HepG2 (cell line): Measurements from ENCODE around the gene HSD3B7. TPM values are rescaled to one million over a fixed set of nuclear protein-coding genes. Genes with fewer than 3 reads are reported as not detected.

Experiments
- ERF ChIP-seq: IDR thresholded peaks from 2 replicates; pipeline ENCODE4 v1.6.1; 2018; ENCODE audit warnings: missing biosample characterization, missing genetic modification reagents
- FOXM1 ChIP-seq: sonication (generic); formaldehyde crosslinking; IDR thresholded peaks from 2 replicates; pipeline ENCODE4 v1.5.0; 2020; ENCODE audit warnings: missing genetic modification reagents
- GABPA ChIP-seq, 2 experiments: IDR thresholded peaks; 2 replicates each; pipeline ENCODE4 v1.6.1; 2011 to 2016; ENCODE audit warnings: low read depth in 2 of 2, low read length in 1 of 2, missing biosample characterization in 1 of 2, missing genetic modification characterization in 1 of 2
- KLF13 ChIP-seq: sonication (generic); formaldehyde crosslinking; IDR thresholded peaks from 2 replicates; pipeline ENCODE4 v1.4.0; 2020; ENCODE audit warnings: mild to moderate bottlenecking, missing genetic modification reagents
- MZF1 ChIP-seq: sonication (generic); formaldehyde crosslinking; IDR thresholded peaks from 2 replicates; pipeline ENCODE4 v1.8.1; 2023; ENCODE audit warnings: mild to moderate bottlenecking, missing genetic modification reagents, borderline replicate concordance
- RXRA ChIP-seq: sonication (generic); formaldehyde crosslinking; IDR thresholded peaks from 2 replicates; pipeline ENCODE4 v1.5.1; 2020; ENCODE audit warnings: missing genetic modification reagents
- SRF ChIP-seq: IDR thresholded peaks from 2 replicates; pipeline ENCODE4 v1.6.1; 2011; ENCODE audit warnings: mild to moderate bottlenecking, low read depth, low read length, moderate library complexity
- ZBTB7A ChIP-seq: sonication (generic); formaldehyde crosslinking; IDR thresholded peaks from 2 replicates; pipeline ENCODE4 v1.8.0; 2022; ENCODE audit warnings: mild to moderate bottlenecking, missing genetic modification reagents
- ZNF407 ChIP-seq: sonication (generic); formaldehyde crosslinking; IDR thresholded peaks from one replicate; pipeline ENCODE4 v1.5.1; 2020; ENCODE audit warnings: mild to moderate bottlenecking, missing genetic modification reagents; ENCODE audit errors: not compliant biosample characterization
- ZNF503 ChIP-seq: sonication (generic); formaldehyde crosslinking; IDR thresholded peaks from 2 replicates; pipeline ENCODE4 v1.4.0; 2020; ENCODE audit warnings: missing genetic modification reagents
- ZNF512B ChIP-seq: sonication (generic); formaldehyde crosslinking; IDR thresholded peaks from 2 replicates; pipeline ENCODE4 v1.5.1; 2020; ENCODE audit warnings: missing genetic modification reagents, mild to moderate bottlenecking, borderline replicate concordance
- ZNF768 ChIP-seq: sonication (generic); formaldehyde crosslinking; IDR thresholded peaks from 2 replicates; pipeline ENCODE4 v1.4.0; 2020; ENCODE audit warnings: missing genetic modification reagents
- polyA plus RNA-seq, 8 experiments: library from polyadenylated mRNA; depleted of rRNA in 3 of 8; stranded (reverse) in 7 of 8; unstranded in 1 of 8; fragments of >200 nt; fragmentation: Illumina TruSeq in 4 of 8; extraction: Trizol in 4 of 8; gene quantifications; 2 replicates each; pipeline versions ENCODE4 v1.2.1 to v1.2.3, GENCODE V29; 2011 to 2016; ENCODE audit warnings: low read depth in 4 of 8, missing spikeins in 1 of 8, mixed read lengths in 1 of 8; ENCODE audit not compliant: insufficient read depth in 1 of 8
- total RNA-seq, 5 experiments: library from RNA; depleted of rRNA; stranded (reverse); fragments of >200 nt; fragmentation: Illumina TruSeq; extraction: Trizol; gene quantifications; 2 replicates each; pipeline ENCODE4 v1.2.3, GENCODE V29; 2016; ENCODE audit warnings: low read depth in 1 of 5
- TF ChIP-seq, protein P1 (sequence below): sonication (generic); formaldehyde crosslinking; IDR thresholded peaks from 2 replicates; pipeline ENCODE4 v1.8.0; 2022; ENCODE audit warnings: mild to moderate bottlenecking, missing genetic modification reagents; ENCODE audit not compliant: insufficient replicate concordance

The HSD3B7 gene
- total and polyA plus RNA-seq, 2 of the 13 experiments (the other 11 are each of a cell fraction or from before 2014, with no cell fraction given) = 32.9 to 69.7 TPM

DNA sequence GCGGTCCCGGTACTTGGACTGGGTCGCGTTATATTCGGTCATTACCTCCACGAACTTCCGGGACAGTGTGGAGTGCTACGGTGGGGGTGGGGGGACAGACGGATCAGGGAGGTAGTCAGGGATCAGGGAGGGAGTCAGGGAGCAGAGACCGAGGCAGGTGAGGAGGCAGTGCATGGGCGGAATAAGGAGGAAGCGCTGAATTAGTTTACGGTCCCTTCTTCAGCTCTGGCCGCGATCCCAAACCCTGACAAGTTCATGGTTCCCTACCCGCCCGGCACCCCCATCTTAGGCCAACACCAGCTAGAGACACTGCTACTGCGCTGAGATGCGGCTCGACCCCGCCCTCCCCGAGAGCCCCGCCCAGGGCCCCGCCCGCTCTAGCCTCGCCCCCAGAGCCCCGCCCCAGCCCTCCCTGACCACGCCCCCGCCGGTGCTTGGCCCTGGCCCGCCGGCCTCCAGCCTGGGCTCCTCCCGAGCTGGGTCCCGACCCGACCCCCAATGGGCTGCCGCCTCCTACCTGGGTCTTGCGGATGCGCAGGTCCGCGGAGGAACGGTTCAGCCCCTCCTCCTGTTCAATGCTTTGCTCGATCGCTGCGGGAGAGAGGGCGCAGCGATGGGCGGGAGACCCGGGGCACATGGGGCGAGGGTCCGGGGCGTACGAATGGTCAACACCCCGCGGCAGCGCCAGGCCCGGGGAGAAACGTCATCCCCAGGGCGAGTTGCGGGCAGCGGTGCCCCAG lies 12.1 kb downstream of the HSD3B7 start (continued):
- TF ChIP-seq ZNF512B (CRISPR knock-in tag) (0 out of 2 replicates have a peak, but pooled peaks have one; percentile 30), RXRA (CRISPR knock-in tag) (peak; percentile 69), ZBTB7A (CRISPR knock-in tag) (peak; percentile 83; the same call in 1 of the 2 replicates), GABPA (IDR thresholded peaks at IDR 0.05; ENCODE audit: low read depth, low read length) (no peak; the same call in 1 of the 2 replicates), GABPA (CRISPR knock-in tag; IDR thresholded peaks at IDR 0.05; ENCODE audit: low read depth) (no peak), KLF13 (CRISPR knock-in tag) (peak; percentile 74; the same call in 1 of the 2 replicates), SRF (0 out of 2 replicates have a peak, but pooled peaks have one; percentile 17), MZF1 (CRISPR knock-in tag) (no peak), ZNF407 (CRISPR knock-in tag) (no peak), FOXM1 (CRISPR knock-in tag) (no peak), ZNF503 (no peak), ERF (no peak; the same call in 1 of the 2 replicates), ZNF768 (CRISPR knock-in tag) (peak; percentile 74)
- TF ChIP-seq, protein P1, sequence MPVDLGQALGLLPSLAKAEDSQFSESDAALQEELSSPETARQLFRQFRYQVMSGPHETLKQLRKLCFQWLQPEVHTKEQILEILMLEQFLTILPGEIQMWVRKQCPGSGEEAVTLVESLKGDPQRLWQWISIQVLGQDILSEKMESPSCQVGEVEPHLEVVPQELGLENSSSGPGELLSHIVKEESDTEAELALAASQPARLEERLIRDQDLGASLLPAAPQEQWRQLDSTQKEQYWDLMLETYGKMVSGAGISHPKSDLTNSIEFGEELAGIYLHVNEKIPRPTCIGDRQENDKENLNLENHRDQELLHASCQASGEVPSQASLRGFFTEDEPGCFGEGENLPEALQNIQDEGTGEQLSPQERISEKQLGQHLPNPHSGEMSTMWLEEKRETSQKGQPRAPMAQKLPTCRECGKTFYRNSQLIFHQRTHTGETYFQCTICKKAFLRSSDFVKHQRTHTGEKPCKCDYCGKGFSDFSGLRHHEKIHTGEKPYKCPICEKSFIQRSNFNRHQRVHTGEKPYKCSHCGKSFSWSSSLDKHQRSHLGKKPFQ (CRISPR knock-in tag) = peak; percentile 94
